HG03108 (cell line): ENCODE measurements around the gene TAP2.
"Not testable (repeated sequence)": the region's sequence is repeated elsewhere in the genome, so short reads cannot be mapped to it uniquely, and the experiment has no call there.

ENCODE experiments used
- ATAC-seq: cut with Tn5 transposase; IDR thresholded peaks from one replicate; pipeline ENCODE4 v1.9.1; 2021; ENCODE audit warnings: moderate library complexity; ENCODE audit not compliant: unreplicated experiment

Gene TAP2

GRCh38 chr6:32838114-32838958 lies at the start of gene TAP2:
Gene TAP2, minus strand, starts transcription at chr6:32838739. Its CDS starts 506 bp downstream, at chr6:32838233.
- ATAC-seq, result peak; percentile 71

GRCh38 chr6:32887616-32888015 lies 49.1 kb upstream of the TAP2 start:
- no peak for ATAC-seq

GRCh38 chr6:32886681-32887383 lies 48.3 kb upstream of the TAP2 start:
- no peak for ATAC-seq

- ATAC-seq, result no peak
Observed at GRCh38 chr6:32885698-32886286, 47.3 kb upstream of the TAP2 start.

GRCh38 chr6:32883789-32884188 lies 45.2 kb upstream of the TAP2 start:
- no peak for ATAC-seq

GRCh38 chr6:32882879-32883250 lies 44.3 kb upstream of the TAP2 start:
- ATAC-seq, result no peak

- ATAC-seq, result not testable (repeated sequence)
Observed at GRCh38 chr6:32880962-32881361, 42.4 kb upstream of the TAP2 start.

- ATAC-seq, result no peak
Observed at GRCh38 chr6:32879691-32880090, 41.2 kb upstream of the TAP2 start.

GRCh38 chr6:32876603-32877002 lies 38.1 kb upstream of the TAP2 start:
- no peak for ATAC-seq

GRCh38 chr6:32873947-32874346 lies 35.4 kb upstream of the TAP2 start:
- not testable (repeated sequence) for ATAC-seq

- no peak for ATAC-seq
Observed at GRCh38 chr6:32868257-32868788, 29.8 kb upstream of the TAP2 start.

GRCh38 chr6:32867554-32868256 lies 29.2 kb upstream of the TAP2 start:
- no peak for ATAC-seq

- ATAC-seq, result no peak
Observed at GRCh38 chr6:32867022-32867477, 28.5 kb upstream of the TAP2 start.

- no peak for ATAC-seq
Observed at GRCh38 chr6:32865724-32866443, 27.3 kb upstream of the TAP2 start.

- ATAC-seq, result no peak
Observed at GRCh38 chr6:32862725-32863124, 24.2 kb upstream of the TAP2 start.

- ATAC-seq, result no peak
Observed at GRCh38 chr6:32860674-32861073, 22.1 kb upstream of the TAP2 start.

- no peak for ATAC-seq
Observed at GRCh38 chr6:32858194-32858593, 19.7 kb upstream of the TAP2 start.

GRCh38 chr6:32857156-32857891 lies 18.8 kb upstream of the TAP2 start:
- no peak for ATAC-seq

- no peak for ATAC-seq
Observed at GRCh38 chr6:32855467-32856174, 17.1 kb upstream of the TAP2 start.
